B cell (primary cell): ENCODE measurements around the gene LRRC15. TPM values are rescaled to one million over a fixed set of nuclear protein-coding genes. Genes with fewer than 3 reads are reported as not detected.

Experiments used
- ATAC-seq: fragments of 200-7000 bp; cut with Tn5 transposase; one replicate; pipeline ENCODE4 v1.10.0; 2021; ENCODE audit warnings: low read depth, mild to moderate bottlenecking, moderate number of reproducible peaks, moderate library complexity
- CTCF ChIA-PET: fragments of 350-600 bp; sonication (Branson Sonifier 250); formaldehyde crosslinking; loops from one replicate; lab custom pipeline; 2021; ENCODE audit warnings: antibody characterized with exemption, inconsistent platforms; lab: Charles Lee
- POLR2A ChIA-PET: fragments of 350-600 bp; sonication (Branson Sonifier 250); formaldehyde crosslinking; loops from one replicate; lab custom pipeline; 2021; ENCODE audit warnings: antibody characterized with exemption; lab: Charles Lee
- DNase-seq: peaks from one replicate; pipeline ENCODE4 v3.0.0; 2013
- H2AFZ ChIP-seq: 2 replicates; pipeline ENCODE4 v1.6.1; 2012; ENCODE audit warnings: mild to moderate bottlenecking, low read depth, low read length; ENCODE audit not compliant: insufficient read depth, poor library complexity, severe bottlenecking
- H3K27ac ChIP-seq, 2 donors: 1 replicate in 1 of 2; 2 replicates in 1 of 2; pipeline ENCODE4 v1.5.1; 2012 to 2013; ENCODE audit warnings: low read length in 2 of 2, mild to moderate bottlenecking in 2 of 2, moderate library complexity in 1 of 2
- H3K27me3 ChIP-seq, 4 experiments: fragments of 200-600 bp in 1 of 4; sonication (generic) in 1 of 4; replicated peaks in 1 of 4; 1 replicate in 2 of 4; 2 replicates in 2 of 4; pipeline versions ENCODE4 v1.6.1 to v1.7.0; 2013 to 2016; ENCODE audit warnings: low read length in 3 of 4, mild to moderate bottlenecking in 2 of 4, mixed read lengths in 1 of 4, moderate library complexity in 1 of 4; ENCODE audit not compliant: insufficient read depth in 4 of 4, control insufficient read depth in 3 of 4; ENCODE audit errors: control extremely low read depth in 1 of 4
- H3K36me3 ChIP-seq, 2 experiments: replicated peaks in 1 of 2; 1 replicate in 1 of 2; 2 replicates in 1 of 2; pipeline versions ENCODE4 v1.6.1 to v1.7.1; 2013; ENCODE audit warnings: low read length in 1 of 2; ENCODE audit not compliant: insufficient read depth in 2 of 2, control insufficient read depth in 1 of 2; ENCODE audit errors: control extremely low read depth in 1 of 2, extremely low read depth in 1 of 2
- H3K4me1 ChIP-seq, 2 donors: fragments of 200-600 bp in 1 of 2; sonication (generic) in 1 of 2; 1 replicate in 1 of 2; 2 replicates in 1 of 2; pipeline versions ENCODE4 v1.5.1 to v1.6.1; 2013 to 2017; ENCODE audit warnings: low read length in 2 of 2; ENCODE audit not compliant: control insufficient read depth in 2 of 2, insufficient read depth in 2 of 2
- H3K4me2 ChIP-seq: replicated peaks from 2 replicates; pipeline ENCODE3; 2012; ENCODE audit warnings: mild to moderate bottlenecking, low read depth, low read length; ENCODE audit not compliant: poor library complexity, severe bottlenecking
- H3K4me3 ChIP-seq, 5 experiments: fragments of 200-600 bp in 1 of 5; sonication (generic) in 1 of 5; 1 replicate in 3 of 5; 2 replicates in 2 of 5; pipeline versions ENCODE4 v1.5.1 to v1.7.0; 2011 to 2016; ENCODE audit warnings: low read length in 4 of 5, mild to moderate bottlenecking in 4 of 5, low read depth in 2 of 5, control low read depth in 1 of 5, moderate library complexity in 1 of 5; ENCODE audit not compliant: insufficient read depth in 1 of 5; ENCODE audit errors: control extremely low read depth in 1 of 5, extremely low read depth in 1 of 5
- H3K79me2 ChIP-seq: fragments of 200-600 bp; sonication (generic); one replicate; pipeline ENCODE4 v1.6.0; 2016; ENCODE audit warnings: low read length; ENCODE audit not compliant: control insufficient read depth, insufficient read depth
- H3K9ac ChIP-seq: fragments of 200-600 bp; sonication (generic); 2 replicates; pipeline ENCODE4 v1.6.1; 2017; ENCODE audit warnings: mild to moderate bottlenecking, low read length, moderate library complexity
- H3K9me3 ChIP-seq, 3 donors: one replicate each; pipeline versions ENCODE4 v1.6.1 to v1.7.1; 2013; ENCODE audit warnings: low read length in 2 of 3; ENCODE audit not compliant: control insufficient read depth in 2 of 3, insufficient read depth in 1 of 3; ENCODE audit errors: control extremely low read depth in 1 of 3
- H4K20me1 ChIP-seq: 2 replicates; pipeline ENCODE4 v1.6.0; 2012; ENCODE audit warnings: mild to moderate bottlenecking, low read length; ENCODE audit not compliant: insufficient read depth, control insufficient read depth, poor library complexity, severe bottlenecking
- H3K27ac Mint-ChIP-seq: one replicate; pipeline ENCODE4 v1.8.0; 2021; ENCODE audit warnings: mixed read lengths
- H3K27me3 Mint-ChIP-seq: one replicate; pipeline ENCODE4 v1.8.0; 2021; ENCODE audit warnings: mixed read lengths
- H3K4me1 Mint-ChIP-seq: one replicate; pipeline ENCODE4 v1.8.0; 2021; ENCODE audit warnings: mixed read lengths
- H3K4me3 Mint-ChIP-seq: one replicate; pipeline ENCODE4 v1.8.0; 2021; ENCODE audit warnings: mixed read lengths
- H3K9me3 Mint-ChIP-seq: one replicate; pipeline ENCODE4 v1.8.0; 2022; ENCODE audit warnings: mixed read lengths; ENCODE audit not compliant: insufficient read depth
- EZH2 ChIP-seq: IDR thresholded peaks from 2 replicates; pipeline ENCODE4 v1.6.1; 2012; ENCODE audit warnings: borderline replicate concordance, low read depth, mild to moderate bottlenecking, moderate library complexity, low read length; ENCODE audit not compliant: insufficient read depth, poor library complexity, severe bottlenecking
- WGBS: methylation state at CpG from one replicate; pipeline ENCODE4 v1.1.5; 2013; ENCODE audit warnings: missing lambda C conversion rate; ENCODE audit not compliant: insufficient coverage; 5-methylcytosine and 5-hydroxymethylcytosine counted together
- intact Hi-C: fragments of 100-400 bp; cut with micrococcal nuclease; formaldehyde crosslinking; loops from one replicate; pipeline ENCODE4 v1.10.0; 2022
- polyA plus RNA-seq: library from polyadenylated mRNA; depleted of rRNA; stranded (reverse); fragments of >200 nt; gene quantifications from 2 replicates; pipeline ENCODE4 v1.2.3, GENCODE V29; 2012
- total RNA-seq, 2 donors: library from RNA; stranded (reverse); fragments of 120-200 nt in 1 of 2; gene quantifications; 1 replicate in 1 of 2; 2 replicates in 1 of 2; pipeline versions ENCODE4 v1.2.3 to v1.2.4, GENCODE V29; 2013 to 2022
- TF ChIP-seq, protein P1 (sequence below): fragments of 200-600 bp; IDR thresholded peaks from one replicate; pipeline ENCODE4 v1.8.0; 2022; ENCODE audit warnings: antibody characterized with exemption, mild to moderate bottlenecking

LRRC15 gene
- total and polyA plus RNA-seq, 2 donors (not counting 1 experiment from before 2014, with no cell fraction given), result not detected

DNA sequence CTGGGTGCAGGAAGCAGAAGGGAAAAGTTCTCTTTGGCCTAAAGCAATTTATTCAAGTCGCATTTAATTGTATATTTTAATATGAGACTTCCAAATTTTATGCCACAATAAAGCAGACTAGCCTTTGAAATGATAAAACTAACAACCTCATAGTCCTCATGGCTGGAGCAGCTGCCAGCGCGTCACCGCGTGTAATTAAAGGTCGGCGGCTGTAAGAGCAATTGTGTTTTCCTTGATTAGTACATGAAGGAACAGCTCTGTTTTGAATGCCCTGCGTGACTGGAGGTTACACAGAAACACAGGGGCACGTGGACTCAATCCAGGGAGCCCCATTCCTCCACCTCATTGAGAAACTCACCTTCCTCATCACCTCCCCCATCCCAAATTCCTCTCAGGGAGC, 10.1 kb upstream of the LRRC15 start:
- Mint-ChIP-seq H3K4me1 (no peaks in the 10 kb centered on the region), H3K9me3 (no peaks in the 10 kb centered on the region), H3K27ac (no peak overlapping the region), H3K27me3 (peaks cover 51% of the 10 kb centered on the region), H3K4me3 (no peak overlapping the region)
- Histone ChIP-seq H2AFZ (no peak overlapping the region), H4K20me1 (no peaks in the 10 kb centered on the region), H3K79me2 (no peaks in the 10 kb centered on the region), H3K4me1 (no peaks in the 10 kb centered on the region), H3K4me3 (no peak overlapping the region), H3K9me3 (no peaks in the 10 kb centered on the region), H3K36me3 (no peaks in the 10 kb centered on the region), H3K4me2 (no peak overlapping the region), H3K27me3 (peaks cover 0 to 6% (median 0%) of the 10 kb centered on the region in 4 experiments), H3K27ac (no peak overlapping the region), H3K9ac (no peak overlapping the region)
- CTCF ChIA-PET, result no interaction called here
- 95% methylated on average over 6 of the region's 9 CpGs for WGBS
- TF ChIP-seq, protein P1, sequence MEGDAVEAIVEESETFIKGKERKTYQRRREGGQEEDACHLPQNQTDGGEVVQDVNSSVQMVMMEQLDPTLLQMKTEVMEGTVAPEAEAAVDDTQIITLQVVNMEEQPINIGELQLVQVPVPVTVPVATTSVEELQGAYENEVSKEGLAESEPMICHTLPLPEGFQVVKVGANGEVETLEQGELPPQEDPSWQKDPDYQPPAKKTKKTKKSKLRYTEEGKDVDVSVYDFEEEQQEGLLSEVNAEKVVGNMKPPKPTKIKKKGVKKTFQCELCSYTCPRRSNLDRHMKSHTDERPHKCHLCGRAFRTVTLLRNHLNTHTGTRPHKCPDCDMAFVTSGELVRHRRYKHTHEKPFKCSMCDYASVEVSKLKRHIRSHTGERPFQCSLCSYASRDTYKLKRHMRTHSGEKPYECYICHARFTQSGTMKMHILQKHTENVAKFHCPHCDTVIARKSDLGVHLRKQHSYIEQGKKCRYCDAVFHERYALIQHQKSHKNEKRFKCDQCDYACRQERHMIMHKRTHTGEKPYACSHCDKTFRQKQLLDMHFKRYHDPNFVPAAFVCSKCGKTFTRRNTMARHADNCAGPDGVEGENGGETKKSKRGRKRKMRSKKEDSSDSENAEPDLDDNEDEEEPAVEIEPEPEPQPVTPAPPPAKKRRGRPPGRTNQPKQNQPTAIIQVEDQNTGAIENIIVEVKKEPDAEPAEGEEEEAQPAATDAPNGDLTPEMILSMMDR, result no peak
- TF ChIP-seq EZH2, result no peak
- intact Hi-C loops, result no loop called here
- POLR2A ChIA-PET, result no interaction called here
- ATAC-seq (no peak), DNase-seq (no peak)

DNA sequence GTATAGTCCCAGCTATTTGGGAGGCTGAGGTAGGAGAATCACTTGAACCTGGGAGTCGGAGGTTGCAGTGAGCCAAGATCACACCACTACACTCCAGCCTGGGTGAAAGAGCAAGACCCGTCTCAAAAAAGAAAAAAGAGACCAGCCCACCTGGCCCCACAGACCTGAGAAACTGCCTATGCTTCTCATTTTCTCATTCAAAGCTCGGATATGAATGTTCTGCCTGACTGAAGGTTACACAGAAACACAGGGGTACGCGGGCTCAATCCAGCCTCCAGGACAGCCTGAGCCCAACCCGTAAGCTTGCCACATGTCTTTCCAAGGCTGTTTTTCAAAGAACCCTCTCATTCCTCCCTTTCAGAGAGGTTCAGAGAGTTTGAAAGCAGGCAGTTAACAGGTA, 9.7 kb upstream of the LRRC15 start:
- Histone ChIP-seq H3K4me3 (no peak overlapping the region), H3K36me3 (no peaks in the 10 kb centered on the region), H3K9ac (no peak overlapping the region), H3K9me3 (no peaks in the 10 kb centered on the region), H3K27ac (no peak overlapping the region), H3K27me3 (peaks cover 0 to 6% (median 0%) of the 10 kb centered on the region in 4 experiments), H3K4me2 (no peak overlapping the region), H4K20me1 (no peaks in the 10 kb centered on the region), H3K79me2 (no peaks in the 10 kb centered on the region), H2AFZ (no peak overlapping the region), H3K4me1 (no peaks in the 10 kb centered on the region)
- Mint-ChIP-seq H3K27me3 (peaks cover 51% of the 10 kb centered on the region), H3K9me3 (no peaks in the 10 kb centered on the region), H3K4me1 (no peaks in the 10 kb centered on the region), H3K27ac (no peak overlapping the region), H3K4me3 (no peak overlapping the region)
- intact Hi-C loops, result no loop called here
- CTCF ChIA-PET, result no interaction called here
- POLR2A ChIA-PET, result no interaction called here
- no peak for TF ChIP-seq EZH2
- TF ChIP-seq, protein P1, result no peak
- no peak for DNase-seq
- WGBS, result 93% methylated on average over 6 of the region's 6 CpGs
- ATAC-seq, result no peak
